ENCODE measurements around the gene ANKRD13D.

ANKRD13D gene

GRCh38 chr11:67289226-67289650 lies at the start of gene ANKRD13D:
TSS of gene ANKRD13D (plus strand) at chr11:67289303. CDS start at chr11:67289461, 158 bp downstream.
- TF ChIP-seq CTCF (IDR thresholded peaks at IDR 0.05; ENCODE audit: low read depth, low read length): no peak
- H3K4me3 ChIP-seq (ENCODE audit: low read depth, low read length): peak within 1 kb of the TSS; percentile 74

GRCh38 chr11:67239783-67240575 lies 49.1 kb upstream of the ANKRD13D start:
- H3K4me3 ChIP-seq (ENCODE audit: low read depth, low read length): peak overlapping the region; percentile 80
- no peak for TF ChIP-seq CTCF (IDR thresholded peaks at IDR 0.05; ENCODE audit: low read depth, low read length)

- no peak for TF ChIP-seq CTCF (IDR thresholded peaks at IDR 0.05; ENCODE audit: low read depth, low read length)
- H3K4me3 ChIP-seq (ENCODE audit: low read depth, low read length): peak overlapping the region; percentile 80
Observed at GRCh38 chr11:67240576-67241389, 48.3 kb upstream of the ANKRD13D start.

GRCh38 chr11:67242548-67242947 lies 46.6 kb upstream of the ANKRD13D start:
- TF ChIP-seq CTCF (IDR thresholded peaks at IDR 0.05; ENCODE audit: low read depth, low read length): no peak

DNA sequence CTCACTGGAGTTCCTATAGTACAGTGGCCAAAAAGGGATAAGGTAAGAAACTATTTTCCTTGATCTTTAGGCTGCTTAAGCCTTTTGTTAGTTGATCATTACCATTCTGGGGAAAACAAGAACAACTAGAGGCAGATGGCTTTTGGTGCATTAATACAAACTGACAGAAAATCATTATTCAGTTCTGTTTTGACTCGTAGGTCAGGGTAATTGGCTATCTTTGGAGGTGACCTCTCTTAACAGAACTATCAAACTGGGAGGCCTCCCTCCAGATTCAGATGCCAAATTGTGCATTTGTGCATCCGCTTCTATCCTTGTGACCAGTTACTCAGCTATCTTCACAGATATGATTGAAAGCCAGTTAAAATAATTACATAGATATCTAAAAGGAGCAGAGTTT lies 46.1 kb upstream of the ANKRD13D start:
- TF ChIP-seq CTCF (IDR thresholded peaks at IDR 0.05; ENCODE audit: low read depth, low read length): no peak
- H3K4me3 ChIP-seq (ENCODE audit: low read depth, low read length): no peak overlapping the region

More at GRCh38 chr11:67242548-67242947, 46.6 kb upstream of the ANKRD13D start:
- H3K4me3 ChIP-seq (ENCODE audit: low read depth, low read length): peak overlapping the region; percentile 80

DNA sequence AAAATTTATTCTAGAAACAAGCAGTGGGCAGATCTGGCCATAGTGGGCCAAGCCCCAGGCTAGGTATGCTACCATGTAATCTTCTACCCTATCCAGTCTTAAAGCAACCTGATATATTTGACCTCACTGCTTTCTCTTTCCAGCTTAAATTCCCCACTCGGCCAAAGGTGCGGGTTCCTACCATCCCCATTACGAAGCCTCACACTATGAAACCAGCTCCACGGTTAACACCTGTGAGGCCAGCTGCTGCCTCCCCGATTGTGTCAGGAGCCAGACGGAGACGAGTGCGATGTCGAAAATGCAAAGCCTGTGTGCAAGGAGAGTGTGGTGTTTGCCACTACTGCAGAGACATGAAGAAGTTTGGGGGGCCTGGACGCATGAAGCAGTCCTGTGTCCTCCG lies 44.1 kb upstream of the ANKRD13D start:
- no peak for TF ChIP-seq CTCF (IDR thresholded peaks at IDR 0.05; ENCODE audit: low read depth, low read length)

More for the DNA sequence above, 44.1 kb upstream of the ANKRD13D start:
- H3K4me3 ChIP-seq (ENCODE audit: low read depth, low read length): no peak overlapping the region
